PC-3 (cell line): ENCODE data around the gene OSBPL9.

Experiments used
- CTCF ChIP-seq: fragments of 300-600 bp; sonication (generic); conservative IDR thresholded peaks from 2 replicates; pipeline ENCODE4 v1.5.1; 2017; ENCODE audit warnings: antibody characterized with exemption, low read depth, mild to moderate bottlenecking, low read length
- EZH2 ChIP-seq: fragments of 300-600 bp; sonication (generic); IDR thresholded peaks from one replicate; pipeline ENCODE4 v1.6.1; 2017; ENCODE audit warnings: antibody characterized with exemption, mild to moderate bottlenecking, low read length; ENCODE audit not compliant: unreplicated experiment

- no peak for TF ChIP-seq EZH2
- no peak for TF ChIP-seq CTCF
Measured at GRCh38 chr1:51666478-51666877, 49.6 kb downstream of the OSBPL9 start.
